ENCODE measurements around the gene SIT1.
"Not testable (repeated sequence)": the region's sequence is repeated elsewhere in the genome, so short reads cannot be mapped to it uniquely, and the experiment has no call there.

Gene SIT1

GRCh38 chr9:35658137-35658967 is 7.6 kb upstream of the SIT1 start, which contains the start of gene CCDC107:
TSS of gene CCDC107 (plus strand) at chr9:35658292. CDS start at chr9:35658380, 88 bp downstream.
- DNase-seq, result peak; percentile 91

- peak; percentile 94 for DNase-seq
Observed at GRCh38 chr9:35657546-35658136, 6.9 kb upstream of the SIT1 start, which contains the start of gene RMRP. TSS of gene RMRP (minus strand) at chr9:35658019.

GRCh38 chr9:35656831-35657545 is 6.3 kb upstream of the SIT1 start:
- no peak for DNase-seq

GRCh38 chr9:35656348-35656747 is 5.6 kb upstream of the SIT1 start:
- no peak for DNase-seq

GRCh38 chr9:35653611-35654010 is 2.9 kb upstream of the SIT1 start:
- DNase-seq, result no peak

GRCh38 chr9:35652829-35653209 is 2.1 kb upstream of the SIT1 start:
- DNase-seq, result no peak

GRCh38 chr9:35651956-35652828 is 1.5 kb upstream of the SIT1 start:
- DNase-seq, result no peak

- DNase-seq, result no peak
Observed at GRCh38 chr9:35649431-35650340, 1.0 kb downstream of the SIT1 start.

- DNase-seq, result peak; percentile 81
Observed at GRCh38 chr9:35646533-35647265, 4.0 kb downstream of the SIT1 start.

- peak; percentile 13 for DNase-seq
Observed at GRCh38 chr9:35646153-35646532, 4.6 kb downstream of the SIT1 start.

- not testable (repeated sequence) for DNase-seq
Observed at GRCh38 chr9:35645736-35646135, 5.0 kb downstream of the SIT1 start.

- no peak for DNase-seq
Observed at GRCh38 chr9:35643046-35643445, 7.7 kb downstream of the SIT1 start.

- DNase-seq, result not testable (repeated sequence)
Observed at GRCh38 chr9:35641478-35641877, 9.3 kb downstream of the SIT1 start.

- DNase-seq, result not testable (repeated sequence)
Observed at GRCh38 chr9:35640431-35640830, 10.3 kb downstream of the SIT1 start.

- DNase-seq, result no peak
Observed at GRCh38 chr9:35639631-35640030, 11.1 kb downstream of the SIT1 start.

- DNase-seq, result not testable (repeated sequence)
Observed at GRCh38 chr9:35639225-35639624, 11.5 kb downstream of the SIT1 start.

- not testable (repeated sequence) for DNase-seq
Observed at GRCh38 chr9:35638751-35639150, 12.0 kb downstream of the SIT1 start.

GRCh38 chr9:35637427-35637955 is 13.2 kb downstream of the SIT1 start:
- DNase-seq, result not testable (repeated sequence)

- not testable (repeated sequence) for DNase-seq
Observed at GRCh38 chr9:35636877-35637246, 13.9 kb downstream of the SIT1 start.

- no peak for DNase-seq
Observed at GRCh38 chr9:35636135-35636876, 14.4 kb downstream of the SIT1 start.

Measured in NCI-H748 treated with DMSO at 0.1 percent for 48 hours (cell line).